IgD-negative memory B cell (primary cell): ENCODE measurements around the gene MOCS1. TPM values are rescaled to one million over a fixed set of nuclear protein-coding genes. Genes with fewer than 3 reads are reported as not detected.

Source experiments
- H3K27ac Mint-ChIP-seq, 3 donors: one replicate each; pipeline ENCODE4 v1.8.0; 2020 to 2022; ENCODE audit warnings: mild to moderate bottlenecking in 3 of 3, mixed read lengths in 3 of 3, moderate library complexity in 1 of 3
- H3K27me3 Mint-ChIP-seq: one replicate; pipeline ENCODE4 v1.8.0; 2021; ENCODE audit warnings: mixed read lengths
- H3K36me3 Mint-ChIP-seq: one replicate; pipeline ENCODE4 v1.8.0; 2020; ENCODE audit warnings: mild to moderate bottlenecking, mixed read lengths
- H3K4me1 Mint-ChIP-seq, 3 donors: one replicate each; pipeline ENCODE4 v1.8.0; 2020 to 2022; ENCODE audit warnings: mixed read lengths in 3 of 3, mild to moderate bottlenecking in 1 of 3
- H3K4me3 Mint-ChIP-seq, 4 donors: one replicate each; pipeline ENCODE4 v1.8.0; 2020 to 2022; ENCODE audit warnings: mild to moderate bottlenecking in 4 of 4, mixed read lengths in 4 of 4, moderate library complexity in 3 of 4
- H3K9me3 Mint-ChIP-seq, 3 donors: one replicate each; pipeline ENCODE4 v1.8.0; 2020 to 2021; ENCODE audit warnings: mixed read lengths in 3 of 3, mild to moderate bottlenecking in 1 of 3
- polyA plus RNA-seq: library from polyadenylated mRNA; unstranded; fragments of 300-500 nt; fragmentation: Illumina TruSeq; gene quantifications from one replicate; pipeline ENCODE4 v1.2.3, GENCODE V29; 2021

The MOCS1 gene
- polyA plus RNA-seq, 1 donor from 2014 or later = 0.19 TPM

GRCh38 chr6:39958947-39959346 lies 24.7 kb upstream of the MOCS1 start:
- Mint-ChIP-seq H3K4me1 (no peaks in the 10 kb centered on the region), H3K36me3 (no peaks in the 10 kb centered on the region), H3K9me3 (peaks cover 0 to 12% (median 2%) of the 10 kb centered on the region in 3 donors), H3K27ac (no peak overlapping the region), H3K27me3 (peaks cover 3% of the 10 kb centered on the region), H3K4me3 (no peak overlapping the region)

- Mint-ChIP-seq H3K9me3 (peaks cover 0 to 12% (median 2%) of the 10 kb centered on the region in 3 donors), H3K27me3 (no peaks in the 10 kb centered on the region), H3K36me3 (no peaks in the 10 kb centered on the region), H3K4me1 (no peaks in the 10 kb centered on the region), H3K4me3 (no peak overlapping the region), H3K27ac (no peak overlapping the region)
Observed at GRCh38 chr6:39956936-39957335, 22.7 kb upstream of the MOCS1 start.

GRCh38 chr6:39953076-39953618 lies 18.9 kb upstream of the MOCS1 start:
- Mint-ChIP-seq H3K9me3 (peaks cover 0 to 9% (median 2%) of the 10 kb centered on the region in 3 donors), H3K4me3 (no peak overlapping the region), H3K4me1 (no peaks in the 10 kb centered on the region), H3K27me3 (no peaks in the 10 kb centered on the region), H3K27ac (no peak overlapping the region), H3K36me3 (no peaks in the 10 kb centered on the region)

GRCh38 chr6:39952167-39952566 lies 17.9 kb upstream of the MOCS1 start:
- no peak overlapping the region for H3K27ac Mint-ChIP-seq
- H3K36me3 Mint-ChIP-seq = no peaks in the 10 kb centered on the region
- H3K4me1 Mint-ChIP-seq = no peaks in the 10 kb centered on the region
- no peaks in the 10 kb centered on the region for H3K27me3 Mint-ChIP-seq
- peaks cover 0 to 9% (median 0%) of the 10 kb centered on the region in 3 donors for H3K9me3 Mint-ChIP-seq
- no peak overlapping the region for H3K4me3 Mint-ChIP-seq

- Mint-ChIP-seq H3K9me3 (peaks cover 0 to 6% (median 0%) of the 10 kb centered on the region in 3 donors), H3K4me1 (no peaks in the 10 kb centered on the region), H3K27ac (no peak overlapping the region), H3K36me3 (no peaks in the 10 kb centered on the region), H3K4me3 (no peak overlapping the region), H3K27me3 (no peaks in the 10 kb centered on the region)
Observed at GRCh38 chr6:39951716-39952115, 17.5 kb upstream of the MOCS1 start.

GRCh38 chr6:39951191-39951590 lies 16.9 kb upstream of the MOCS1 start:
- no peaks in the 10 kb centered on the region for H3K4me1 Mint-ChIP-seq
- no peak overlapping the region for H3K27ac Mint-ChIP-seq
- H3K9me3 Mint-ChIP-seq = peaks cover 0 to 6% (median 0%) of the 10 kb centered on the region in 3 donors
- no peaks in the 10 kb centered on the region for H3K27me3 Mint-ChIP-seq
- no peak overlapping the region for H3K4me3 Mint-ChIP-seq
- no peaks in the 10 kb centered on the region for H3K36me3 Mint-ChIP-seq

- H3K9me3 Mint-ChIP-seq = peaks cover 0 to 3% (median 0%) of the 10 kb centered on the region in 3 donors
- H3K27me3 Mint-ChIP-seq = peaks cover 2% of the 10 kb centered on the region
- no peak overlapping the region for H3K27ac Mint-ChIP-seq
- H3K4me3 Mint-ChIP-seq = no peak overlapping the region
- H3K4me1 Mint-ChIP-seq = no peaks in the 10 kb centered on the region
- H3K36me3 Mint-ChIP-seq = no peaks in the 10 kb centered on the region
Observed at GRCh38 chr6:39950125-39950720, 16.0 kb upstream of the MOCS1 start.

DNA sequence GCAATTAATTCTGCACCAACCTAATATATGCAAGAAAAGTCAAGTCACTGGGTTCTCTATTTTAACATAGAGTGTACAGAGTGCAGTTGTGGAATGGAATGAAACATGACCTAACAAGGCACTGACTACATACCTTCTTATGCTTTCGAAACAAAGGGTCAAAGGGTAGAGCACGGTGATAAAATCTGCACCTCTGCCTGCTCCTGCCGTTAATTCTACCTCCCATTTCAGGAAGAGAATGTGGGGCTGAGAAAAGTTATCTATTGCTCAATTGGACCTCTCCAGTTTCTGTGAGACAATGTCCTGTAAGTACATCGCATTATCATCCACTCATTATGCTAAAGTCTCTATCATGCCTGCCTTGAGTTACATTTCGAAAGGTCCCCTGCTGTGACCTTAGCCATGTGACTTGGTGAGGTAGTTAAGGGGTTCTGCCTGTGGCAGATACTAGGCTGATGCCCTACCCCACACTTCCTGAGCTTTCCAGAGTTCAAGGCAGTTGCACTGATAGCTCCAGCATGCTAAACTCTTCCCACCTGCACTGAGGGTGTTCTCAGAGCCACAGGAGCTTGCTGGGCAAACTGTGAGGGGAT lies 14.0 kb upstream of the MOCS1 start:
- no peak overlapping the region for H3K4me3 Mint-ChIP-seq
- H3K9me3 Mint-ChIP-seq = no peaks in the 10 kb centered on the region
- H3K27ac Mint-ChIP-seq = no peak overlapping the region
- no peaks in the 10 kb centered on the region for H3K36me3 Mint-ChIP-seq
- H3K4me1 Mint-ChIP-seq = no peaks in the 10 kb centered on the region
- peaks cover 2% of the 10 kb centered on the region for H3K27me3 Mint-ChIP-seq

DNA sequence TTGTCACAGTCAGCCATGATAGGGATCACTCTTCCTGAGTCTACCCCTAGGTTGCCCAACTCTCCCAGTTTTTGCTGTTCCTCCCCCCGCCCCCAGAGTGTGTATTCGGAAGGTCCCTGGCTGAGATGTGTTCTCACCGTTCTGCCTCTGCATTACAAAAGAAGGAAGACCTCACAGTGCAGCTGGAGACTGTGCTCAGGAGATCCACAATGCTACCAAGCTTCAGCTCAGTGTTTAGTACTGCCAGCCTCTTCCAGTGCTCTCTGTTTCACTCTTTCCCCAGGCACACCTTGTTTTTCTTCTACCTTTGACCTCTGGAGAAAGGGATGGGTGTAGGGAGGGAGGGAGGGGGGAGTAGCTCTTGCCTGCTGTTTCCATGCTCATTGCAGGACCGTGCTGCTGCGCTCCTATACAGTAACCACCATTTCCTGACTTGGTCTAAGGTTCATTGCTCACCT lies 13.4 kb upstream of the MOCS1 start:
- Mint-ChIP-seq H3K4me1 (no peaks in the 10 kb centered on the region), H3K9me3 (no peaks in the 10 kb centered on the region), H3K27ac (no peak overlapping the region), H3K36me3 (no peaks in the 10 kb centered on the region), H3K27me3 (peaks cover 2% of the 10 kb centered on the region), H3K4me3 (no peak overlapping the region)

GRCh38 chr6:39945626-39946025 lies 11.4 kb upstream of the MOCS1 start:
- Mint-ChIP-seq H3K27ac (no peak overlapping the region), H3K4me1 (no peaks in the 10 kb centered on the region), H3K36me3 (no peaks in the 10 kb centered on the region), H3K9me3 (no peaks in the 10 kb centered on the region), H3K4me3 (no peak overlapping the region), H3K27me3 (peaks cover 2% of the 10 kb centered on the region)

DNA sequence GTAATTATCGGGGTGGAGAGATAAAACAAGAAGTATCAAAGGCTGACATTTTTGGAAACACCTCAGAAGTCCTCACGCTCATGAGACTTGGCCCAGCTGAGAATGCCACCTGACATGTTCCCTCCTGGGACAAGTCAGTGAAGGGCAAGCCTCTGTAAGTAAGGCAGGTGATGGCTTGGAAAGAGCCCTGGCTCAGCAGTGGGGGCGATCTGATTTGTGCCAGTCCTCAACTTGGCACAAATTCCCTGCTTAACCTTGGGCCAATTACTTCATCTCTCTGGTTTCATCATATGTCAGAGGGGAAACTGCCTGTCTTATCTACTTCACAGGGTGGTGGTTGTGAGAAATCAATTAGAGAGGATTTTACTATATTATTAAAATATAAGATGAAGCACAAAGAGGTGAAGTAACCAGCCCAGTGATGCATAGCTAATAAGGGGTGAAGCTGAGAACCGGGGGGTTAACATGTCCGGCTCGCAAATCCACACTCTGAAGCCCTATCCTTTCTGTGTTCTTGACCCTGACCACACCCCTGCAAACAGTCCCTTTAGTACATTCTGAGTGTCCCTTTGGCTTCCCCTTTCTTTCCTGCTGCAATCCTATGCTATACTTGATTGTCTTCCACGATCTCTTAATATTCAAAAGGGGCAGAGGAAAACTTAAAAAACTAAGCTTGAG lies 8.8 kb upstream of the MOCS1 start:
- Mint-ChIP-seq H3K9me3 (no peaks in the 10 kb centered on the region), H3K27me3 (peaks cover 3% of the 10 kb centered on the region), H3K27ac (no peak overlapping the region), H3K36me3 (no peaks in the 10 kb centered on the region), H3K4me3 (no peak overlapping the region), H3K4me1 (no peaks in the 10 kb centered on the region)

DNA sequence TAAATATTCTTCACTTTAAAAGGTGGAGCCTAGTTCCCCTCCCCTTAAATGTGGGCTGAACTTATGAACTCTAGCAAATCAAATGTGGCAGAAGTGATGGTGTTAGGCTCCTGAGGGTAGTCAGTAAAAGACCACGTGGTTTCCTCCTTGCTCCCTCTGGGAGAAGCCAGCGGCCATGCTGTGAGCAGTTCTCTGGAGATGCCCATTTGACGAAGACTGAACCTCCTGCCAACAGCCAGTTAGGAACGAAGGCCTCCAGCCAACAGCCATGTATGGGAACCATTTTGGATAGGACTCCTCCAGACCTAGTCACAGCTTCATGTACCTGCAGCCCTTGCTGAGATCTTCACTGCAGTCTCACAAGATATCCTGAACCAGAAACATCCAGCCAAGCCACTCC lies 7.6 kb upstream of the MOCS1 start:
- peaks cover 7% of the 10 kb centered on the region for H3K27me3 Mint-ChIP-seq
- H3K9me3 Mint-ChIP-seq = no peaks in the 10 kb centered on the region
- no peak overlapping the region for H3K27ac Mint-ChIP-seq
- no peaks in the 10 kb centered on the region for H3K4me1 Mint-ChIP-seq
- no peak overlapping the region for H3K4me3 Mint-ChIP-seq
- H3K36me3 Mint-ChIP-seq = peaks cover 2% of the 10 kb centered on the region

DNA sequence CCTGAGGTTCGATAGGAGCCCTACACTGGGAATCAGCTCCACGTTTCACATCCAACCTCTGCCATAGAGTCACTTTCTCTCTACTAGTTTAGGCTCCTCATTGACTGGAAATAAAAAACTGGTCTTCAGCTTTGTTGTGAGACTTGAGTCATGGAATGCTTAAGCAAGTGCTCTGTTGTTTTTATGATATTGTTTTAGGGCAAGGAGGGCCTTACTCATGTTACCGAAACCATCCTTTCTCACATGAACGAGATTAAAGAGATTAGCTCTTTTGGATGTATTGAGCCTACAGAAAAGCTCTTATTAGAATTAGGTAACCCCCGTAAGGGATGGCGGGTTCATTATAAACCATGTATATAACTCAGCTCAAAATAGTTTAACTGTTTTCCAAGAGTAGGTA lies 6.9 kb upstream of the MOCS1 start:
- Mint-ChIP-seq H3K9me3 (no peaks in the 10 kb centered on the region), H3K27me3 (peaks cover 9% of the 10 kb centered on the region), H3K4me1 (no peaks in the 10 kb centered on the region), H3K27ac (no peak overlapping the region), H3K4me3 (no peak overlapping the region), H3K36me3 (peaks cover 2% of the 10 kb centered on the region)

DNA sequence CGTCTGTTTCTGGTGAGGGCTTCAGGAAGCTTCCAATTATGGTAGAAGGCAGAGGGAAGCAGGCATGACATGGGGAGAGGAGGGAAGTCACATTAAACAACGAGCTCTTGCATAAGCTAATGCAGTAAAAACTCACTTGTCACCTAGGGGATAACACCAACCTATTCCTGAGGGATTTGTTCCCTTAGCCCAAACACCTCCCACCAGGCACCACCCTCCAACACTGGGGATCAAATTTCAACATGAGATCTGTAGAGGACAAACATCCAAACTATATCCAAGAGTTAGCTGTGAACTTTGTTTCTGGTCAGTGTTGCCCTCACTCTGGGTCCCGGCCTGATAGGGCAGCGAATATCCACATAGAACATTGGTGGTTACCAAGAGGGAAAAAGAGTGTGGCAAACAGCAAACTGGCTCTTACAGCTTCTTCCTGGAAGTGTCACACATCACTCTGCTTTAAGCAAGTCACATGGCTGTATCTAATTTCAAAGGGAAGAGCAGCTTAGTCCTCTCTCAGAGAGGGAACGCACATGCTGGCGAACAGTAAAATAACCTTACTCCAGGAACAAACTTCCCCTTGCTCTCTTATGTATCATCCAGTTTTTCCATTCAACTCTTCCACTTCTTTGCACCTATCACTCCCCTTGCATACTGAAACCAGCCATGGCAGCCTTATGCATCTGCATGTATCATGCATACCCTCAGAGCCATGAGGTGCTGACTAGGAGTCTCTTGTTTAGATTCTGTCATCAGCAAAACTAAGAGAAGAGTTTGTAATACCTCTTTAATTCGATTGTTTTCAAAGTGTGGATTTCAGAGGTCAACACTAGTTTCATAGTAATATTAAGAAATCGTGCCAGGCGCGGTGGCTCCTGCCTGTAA lies 4.8 kb upstream of the MOCS1 start:
- Mint-ChIP-seq H3K27me3 (peaks cover 9% of the 10 kb centered on the region), H3K27ac (peak overlapping the region in 1 of 3 donors; percentile 38), H3K4me1 (no peaks in the 10 kb centered on the region), H3K4me3 (no peak overlapping the region), H3K36me3 (peaks cover 2% of the 10 kb centered on the region), H3K9me3 (no peaks in the 10 kb centered on the region)
